Activated CD4-positive, alpha-beta memory T cell treated with anti-CD3 and anti-CD28 coated beads, Interleukin-2, amount 10 ng/mL, durations not matched to agents 7 days and 5 days (primary cell): ENCODE data around the gene HINT2. TPM values are rescaled to one million over a fixed set of nuclear protein-coding genes. Genes with fewer than 3 reads are reported as not detected.

Experiments used
- CTCF ChIA-PET: fragments of 350-600 bp; sonication (Branson Sonifier 250); formaldehyde crosslinking; loops from one replicate; lab custom pipeline; 2021; ENCODE audit warnings: antibody characterized with exemption, inconsistent platforms; lab: Charles Lee
- POLR2A ChIA-PET: fragments of 350-600 bp; sonication (Branson Sonifier 250); formaldehyde crosslinking; loops from one replicate; lab custom pipeline; 2021; ENCODE audit warnings: antibody characterized with exemption; lab: Charles Lee
- DNase-seq: peaks from one replicate; pipeline ENCODE4 v3.0.0-alpha.2; 2020
- H3K27ac Mint-ChIP-seq: one replicate; pipeline ENCODE4 v1.8.0; 2021; ENCODE audit warnings: mild to moderate bottlenecking, mixed read lengths
- H3K27me3 Mint-ChIP-seq: one replicate; pipeline ENCODE4 v1.8.0; 2021; ENCODE audit warnings: mixed read lengths
- H3K36me3 Mint-ChIP-seq: one replicate; pipeline ENCODE4 v1.8.0; 2021; ENCODE audit warnings: low read depth, mixed read lengths
- H3K4me1 Mint-ChIP-seq: one replicate; pipeline ENCODE4 v1.8.0; 2021; ENCODE audit warnings: mixed read lengths
- H3K4me3 Mint-ChIP-seq: one replicate; pipeline ENCODE4 v1.8.0; 2021; ENCODE audit warnings: mild to moderate bottlenecking, mixed read lengths
- H3K9me3 Mint-ChIP-seq: one replicate; pipeline ENCODE4 v1.8.0; 2021; ENCODE audit warnings: mixed read lengths
- total RNA-seq, 2 experiments: library from RNA; stranded (reverse); gene quantifications; one replicate each; pipeline ENCODE4 v1.2.3, GENCODE V29; 2021

Gene HINT2
- total RNA-seq = 10 to 100 TPM; 77.8 to 79.2 TPM

DNA sequence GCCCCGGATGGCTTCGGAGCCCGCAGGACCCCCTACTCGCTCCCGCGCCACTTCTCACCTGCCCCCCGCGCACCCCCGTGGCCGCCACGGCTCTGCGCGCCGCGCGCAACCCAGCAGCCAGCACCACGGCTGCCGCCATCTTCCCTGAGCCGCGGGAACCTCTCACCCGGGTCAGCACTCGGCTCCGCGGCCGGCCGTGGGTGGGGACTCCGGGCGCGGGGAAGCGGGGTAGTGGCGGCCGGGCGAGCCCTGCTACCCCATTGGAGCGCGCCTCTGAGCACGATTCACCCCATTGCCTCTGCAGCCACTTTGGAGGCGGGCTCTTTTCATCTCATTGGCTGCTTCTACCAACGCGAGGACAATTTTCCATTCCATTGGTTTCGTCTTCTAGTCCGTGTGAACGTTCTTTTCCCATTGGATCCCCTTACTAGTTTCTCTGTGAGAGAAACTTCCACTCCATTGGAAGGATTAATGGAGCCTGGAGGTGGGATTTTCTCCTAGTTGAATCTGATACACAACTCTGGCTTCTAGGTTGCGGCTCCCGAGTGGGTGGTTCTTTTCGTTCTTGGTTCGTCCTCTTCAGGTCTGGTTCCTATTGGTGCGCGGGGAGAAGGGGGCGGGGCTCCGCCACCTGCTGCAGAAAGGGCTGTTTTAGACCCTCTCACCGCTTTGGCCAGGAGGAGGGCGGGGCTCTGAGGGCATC is at the start of gene HINT2:
Gene HINT2 (minus strand): TSS at position 202 of the 703 bp plus-strand sequence. CDS start 63 bp downstream, at position 139.
- peaks cover 7% of the 10 kb centered on the region for H3K36me3 Mint-ChIP-seq
- peak; percentile 99 for DNase-seq
- H3K9me3 Mint-ChIP-seq = no peaks in the 10 kb centered on the region
- peak within 1 kb of the TSS; percentile 87 for H3K4me3 Mint-ChIP-seq
- POLR2A ChIA-PET = interaction anchor here (0.8 to 1.6 kb wide), 17 partner anchors 9 to 376 kb away, joined by 3 to 9 read pairs (median 5); partner anchors contain the start of genes ARHGEF39, CCDC107, CLTA and CREB3
- H3K27ac Mint-ChIP-seq = peak within 1 kb of the TSS; percentile 92
- CTCF ChIA-PET = interaction anchor here (0.8 to 1.7 kb wide), 10 partner anchors 11 to 168 kb away, joined by 3 to 12 read pairs (median 4); partner anchors contain the start of genes CCDC107, GBA2, RGP1 and RMRP
- peaks cover 4% of the 10 kb centered on the region for H3K27me3 Mint-ChIP-seq
- H3K4me1 Mint-ChIP-seq = peaks cover 45% of the 10 kb centered on the region

DNA sequence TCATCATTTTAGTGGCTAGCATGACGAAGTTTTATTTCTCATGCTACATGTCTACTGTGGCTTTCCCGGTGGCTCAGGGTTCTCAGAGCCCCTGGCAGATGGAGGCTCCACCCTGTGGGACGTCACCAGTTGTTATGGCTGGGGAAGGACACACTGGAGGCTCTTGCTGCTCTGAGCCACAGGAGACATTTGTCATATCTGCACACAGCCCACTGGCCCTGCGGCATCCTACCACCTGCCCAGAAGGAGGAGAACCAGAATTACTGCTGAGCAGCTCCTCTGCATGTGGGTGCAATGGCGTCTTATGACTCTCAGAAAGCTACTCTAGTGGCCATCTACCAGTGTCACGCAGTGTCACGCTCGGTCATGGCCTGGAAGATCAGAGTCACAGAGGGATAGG is 48.7 kb upstream of the HINT2 start:
- H3K27me3 Mint-ChIP-seq = peaks cover 9% of the 10 kb centered on the region
- H3K4me3 Mint-ChIP-seq = no peak overlapping the region
- no peaks in the 10 kb centered on the region for H3K9me3 Mint-ChIP-seq
- POLR2A ChIA-PET = no interaction called here
- H3K36me3 Mint-ChIP-seq = no peaks in the 10 kb centered on the region
- H3K27ac Mint-ChIP-seq = no peak overlapping the region
- DNase-seq = no peak
- no peaks in the 10 kb centered on the region for H3K4me1 Mint-ChIP-seq
- CTCF ChIA-PET = interaction anchor here (0.7 to 1.7 kb wide), 2 partner anchors 19 to 206 kb away, joined by 3 to 5 read pairs; partner anchors contain the start of gene RMRP

DNA sequence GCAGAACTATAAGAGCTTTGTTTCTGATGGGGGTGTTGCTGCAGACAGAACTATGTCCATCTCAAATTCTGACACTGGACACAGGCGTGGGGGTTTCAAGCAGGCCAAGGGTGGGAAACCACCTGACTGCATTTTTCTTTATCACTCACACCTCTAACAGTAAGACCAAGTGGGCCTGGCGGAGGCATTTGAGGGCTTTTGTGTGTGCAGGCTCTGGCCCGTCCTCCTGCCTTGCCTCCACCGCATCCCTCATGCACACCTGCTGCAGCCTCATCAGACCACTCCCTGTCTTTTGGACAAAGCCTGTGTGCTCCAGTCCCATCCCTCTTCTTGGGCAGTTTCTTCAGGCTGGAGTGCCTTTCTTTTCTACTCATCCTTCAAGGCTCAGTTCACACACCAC is 47.5 kb upstream of the HINT2 start:
- no peak for DNase-seq

DNA sequence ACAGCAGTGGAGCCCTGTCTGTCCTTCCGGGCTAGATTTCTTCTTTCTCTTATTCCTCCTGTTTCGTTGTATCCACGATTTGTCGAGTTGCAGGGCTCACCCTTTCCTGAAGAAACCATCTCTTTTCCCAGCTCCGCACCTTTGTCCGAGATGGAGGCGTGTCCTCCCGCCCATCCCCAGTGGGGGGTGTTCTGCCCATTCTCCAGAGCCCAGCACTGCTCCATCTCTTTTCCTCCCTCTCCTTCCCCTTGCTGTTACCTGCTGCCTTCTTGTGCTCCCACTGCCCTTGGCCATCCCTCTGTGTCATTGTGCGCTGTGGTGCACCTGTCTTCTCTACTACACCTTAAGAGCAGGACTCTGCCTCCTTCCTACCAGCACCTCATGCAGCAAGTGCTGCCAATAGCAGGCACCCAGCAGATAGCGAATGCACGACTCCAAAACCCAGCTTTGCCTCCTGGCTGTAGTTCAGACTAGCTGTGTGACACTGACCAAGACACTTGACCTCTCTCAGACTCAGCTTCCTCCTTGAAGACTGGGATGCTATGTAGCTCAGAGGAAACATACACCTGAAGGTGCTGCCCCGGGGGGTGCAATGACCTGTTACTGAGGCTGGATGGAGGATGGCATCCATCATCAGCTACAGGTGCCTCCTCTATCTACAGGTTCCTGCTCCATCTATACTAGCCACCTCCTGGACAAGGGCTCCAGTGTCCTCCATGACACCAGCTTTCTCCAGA is 46.5 kb upstream of the HINT2 start:
- CTCF ChIA-PET = interaction anchor here (1.0 kb wide), 1 partner anchor 35 kb away, joined by 3 read pairs; no protein-coding TSS in a partner anchor
- Mint-ChIP-seq H3K36me3 (no peaks in the 10 kb centered on the region), H3K9me3 (no peaks in the 10 kb centered on the region), H3K4me1 (peaks cover 1% of the 10 kb centered on the region), H3K4me3 (no peak overlapping the region), H3K27ac (no peak overlapping the region), H3K27me3 (peaks cover 12% of the 10 kb centered on the region)
- DNase-seq = no peak
- POLR2A ChIA-PET = no interaction called here

More for the DNA sequence above, 47.5 kb upstream of the HINT2 start:
- Mint-ChIP-seq H3K27ac (no peak overlapping the region), H3K9me3 (no peaks in the 10 kb centered on the region), H3K4me1 (peaks cover 1% of the 10 kb centered on the region), H3K4me3 (no peak overlapping the region), H3K36me3 (no peaks in the 10 kb centered on the region), H3K27me3 (peaks cover 9% of the 10 kb centered on the region)
- ChIA-PET POLR2A (no interaction called here), CTCF (interaction anchor here (1.5 kb wide), 1 partner anchor 27 kb away, joined by 3 read pairs; no protein-coding TSS in a partner anchor)

DNA sequence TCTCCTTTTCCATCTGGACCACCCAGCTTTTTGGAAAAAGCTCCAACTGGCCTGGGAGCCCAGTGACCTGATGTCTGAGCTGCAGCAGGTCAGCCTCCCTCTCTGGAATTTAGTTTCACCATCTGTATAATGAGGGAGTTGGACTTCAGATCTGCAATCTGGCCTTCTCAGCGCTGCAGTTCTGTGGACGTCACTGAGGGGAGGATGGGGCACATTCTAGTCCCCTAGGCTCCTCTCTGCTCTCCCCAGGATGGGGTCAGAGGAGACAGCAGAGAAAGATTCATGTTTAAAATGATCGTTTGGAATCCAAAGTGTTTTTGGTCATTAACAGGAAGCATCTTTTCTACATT is 45.1 kb upstream of the HINT2 start:
- CTCF ChIA-PET = no interaction called here

DNA sequence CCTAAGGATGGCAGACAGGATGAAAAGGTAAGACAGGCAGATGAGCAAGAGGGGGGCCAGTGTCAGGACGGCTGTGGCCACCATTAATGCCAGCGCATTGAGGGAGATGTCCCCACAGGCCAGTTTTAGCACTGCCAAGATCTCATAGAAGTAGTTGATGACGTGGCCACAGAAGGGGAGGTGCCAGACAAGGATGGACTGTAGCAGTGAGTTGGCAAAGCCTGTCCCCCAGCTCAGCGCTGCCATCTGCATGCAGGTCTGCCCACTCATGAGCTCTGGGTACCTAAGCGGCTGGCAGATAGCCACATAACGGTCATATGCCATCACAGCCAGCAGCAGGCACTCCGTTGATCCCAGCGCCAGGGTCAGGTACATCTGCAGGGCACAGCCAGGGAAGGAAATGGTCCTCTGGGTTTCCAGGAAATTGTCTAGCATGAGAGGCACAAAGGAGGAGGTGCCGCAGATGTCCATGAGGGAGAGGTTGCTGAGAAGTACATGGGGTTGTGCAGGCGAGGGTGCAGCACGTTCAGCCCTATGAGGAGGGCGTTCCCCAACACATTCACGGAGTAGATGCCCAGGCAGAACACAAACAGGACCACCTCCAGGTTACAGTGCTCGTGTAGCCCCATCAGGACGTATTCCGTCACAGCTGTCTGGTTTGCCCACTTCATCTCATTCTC is 44.6 kb upstream of the HINT2 start:
- H3K27me3 Mint-ChIP-seq = peaks cover 18% of the 10 kb centered on the region
- no peak overlapping the region for H3K4me3 Mint-ChIP-seq
- no peak for DNase-seq
- peaks cover 1% of the 10 kb centered on the region for H3K4me1 Mint-ChIP-seq
- H3K9me3 Mint-ChIP-seq = no peaks in the 10 kb centered on the region
- H3K36me3 Mint-ChIP-seq = no peaks in the 10 kb centered on the region
- ChIA-PET CTCF (no interaction called here), POLR2A (no interaction called here)
- no peak overlapping the region for H3K27ac Mint-ChIP-seq

More for the DNA sequence above, 45.1 kb upstream of the HINT2 start:
- no peaks in the 10 kb centered on the region for H3K9me3 Mint-ChIP-seq
- no peak for DNase-seq
- peaks cover 18% of the 10 kb centered on the region for H3K27me3 Mint-ChIP-seq
- no peak overlapping the region for H3K4me3 Mint-ChIP-seq
- H3K27ac Mint-ChIP-seq = no peak overlapping the region
- POLR2A ChIA-PET = no interaction called here
- no peaks in the 10 kb centered on the region for H3K36me3 Mint-ChIP-seq
- H3K4me1 Mint-ChIP-seq = peaks cover 1% of the 10 kb centered on the region

DNA sequence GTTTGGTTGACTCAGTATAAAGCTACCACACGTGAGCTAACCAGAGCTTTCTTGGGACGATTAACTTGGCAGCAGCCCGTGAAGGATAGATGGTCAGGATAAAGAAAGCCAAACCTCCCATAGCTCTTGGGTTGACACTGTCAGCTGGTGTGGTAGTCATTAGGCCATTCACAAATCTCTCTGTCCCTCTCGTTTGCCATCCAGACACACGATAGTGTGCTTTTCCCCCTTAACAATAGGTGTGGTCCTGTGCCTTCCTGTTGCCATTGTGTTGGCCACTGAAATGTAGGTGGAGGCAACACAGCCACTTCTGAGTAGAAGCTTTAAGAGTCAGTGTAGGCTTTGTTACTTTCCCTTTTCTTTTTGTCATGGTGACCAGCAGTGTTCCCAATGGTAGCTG is 43.6 kb upstream of the HINT2 start:
- POLR2A ChIA-PET = interaction anchor here (1.0 kb wide), 1 partner anchor 13 kb away, joined by 3 read pairs; no protein-coding TSS in a partner anchor
- H3K27ac Mint-ChIP-seq = no peak overlapping the region
- H3K36me3 Mint-ChIP-seq = no peaks in the 10 kb centered on the region
- no peaks in the 10 kb centered on the region for H3K9me3 Mint-ChIP-seq
- H3K4me3 Mint-ChIP-seq = no peak overlapping the region
- peaks cover 1% of the 10 kb centered on the region for H3K4me1 Mint-ChIP-seq
- peaks cover 18% of the 10 kb centered on the region for H3K27me3 Mint-ChIP-seq
- CTCF ChIA-PET = interaction anchor here (0.8 to 1.8 kb wide), 2 partner anchors 32 to 88 kb away, joined by 3 to 5 read pairs; no protein-coding TSS in a partner anchor
- DNase-seq = no peak

DNA sequence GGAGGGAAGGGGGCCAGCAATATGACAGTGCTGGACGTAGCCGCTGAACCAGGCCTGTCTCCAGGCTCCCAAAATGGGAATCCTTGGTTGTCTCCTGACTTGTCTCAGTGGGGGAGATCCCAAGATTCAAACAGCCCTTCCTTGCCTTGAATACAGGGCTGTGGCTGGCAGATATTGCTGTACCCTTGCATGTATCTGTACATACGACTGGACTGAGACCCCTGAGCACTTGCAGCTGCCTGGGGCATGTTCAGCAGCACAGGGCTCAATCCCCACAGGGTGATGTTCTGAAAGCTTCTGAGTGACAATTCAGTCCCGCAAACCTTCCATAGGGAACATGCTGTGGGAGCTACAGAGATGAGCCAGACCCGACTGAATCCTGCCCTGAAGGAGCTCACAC is 42.0 kb upstream of the HINT2 start:
- no peak overlapping the region for H3K27ac Mint-ChIP-seq
- H3K27me3 Mint-ChIP-seq = peaks cover 13% of the 10 kb centered on the region
- ChIA-PET CTCF (interaction anchor here (0.6 to 1.8 kb wide), 3 partner anchors 30 to 180 kb away, joined by 3 to 5 read pairs (median 3); partner anchors contain the start of gene RECK), POLR2A (no interaction called here)
- H3K36me3 Mint-ChIP-seq = no peaks in the 10 kb centered on the region
- no peak for DNase-seq
- H3K4me3 Mint-ChIP-seq = no peak overlapping the region
- peaks cover 1% of the 10 kb centered on the region for H3K4me1 Mint-ChIP-seq
- no peaks in the 10 kb centered on the region for H3K9me3 Mint-ChIP-seq

DNA sequence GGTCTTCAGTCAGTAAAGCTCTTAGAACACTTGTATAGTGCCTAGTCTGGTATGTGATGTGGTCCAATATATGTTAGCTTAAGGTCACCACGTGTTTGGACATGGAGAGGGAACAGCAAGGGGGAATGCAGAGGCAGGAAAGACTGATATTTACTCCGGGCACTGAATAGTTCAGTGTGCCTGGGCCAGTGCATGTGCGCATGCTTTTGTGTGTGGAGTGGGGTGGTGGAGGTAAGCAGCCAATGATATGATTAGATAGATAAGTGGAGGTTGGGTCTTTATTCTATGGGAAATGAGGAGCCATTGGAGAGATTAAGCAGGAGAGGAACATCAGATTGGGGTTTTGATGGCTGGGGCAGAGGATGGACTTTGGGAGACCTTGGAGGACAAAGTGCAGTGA is 41.4 kb upstream of the HINT2 start:
- H3K9me3 Mint-ChIP-seq = no peaks in the 10 kb centered on the region
- H3K36me3 Mint-ChIP-seq = no peaks in the 10 kb centered on the region
- no peak overlapping the region for H3K4me3 Mint-ChIP-seq
- no peak overlapping the region for H3K27ac Mint-ChIP-seq
- no peak for DNase-seq
- H3K27me3 Mint-ChIP-seq = peaks cover 10% of the 10 kb centered on the region
- ChIA-PET CTCF (interaction anchor here (0.6 kb wide), 1 partner anchor 181 kb away, joined by 3 read pairs; the partner anchor contains the start of gene RECK), POLR2A (no interaction called here)
- H3K4me1 Mint-ChIP-seq = peaks cover 1% of the 10 kb centered on the region

DNA sequence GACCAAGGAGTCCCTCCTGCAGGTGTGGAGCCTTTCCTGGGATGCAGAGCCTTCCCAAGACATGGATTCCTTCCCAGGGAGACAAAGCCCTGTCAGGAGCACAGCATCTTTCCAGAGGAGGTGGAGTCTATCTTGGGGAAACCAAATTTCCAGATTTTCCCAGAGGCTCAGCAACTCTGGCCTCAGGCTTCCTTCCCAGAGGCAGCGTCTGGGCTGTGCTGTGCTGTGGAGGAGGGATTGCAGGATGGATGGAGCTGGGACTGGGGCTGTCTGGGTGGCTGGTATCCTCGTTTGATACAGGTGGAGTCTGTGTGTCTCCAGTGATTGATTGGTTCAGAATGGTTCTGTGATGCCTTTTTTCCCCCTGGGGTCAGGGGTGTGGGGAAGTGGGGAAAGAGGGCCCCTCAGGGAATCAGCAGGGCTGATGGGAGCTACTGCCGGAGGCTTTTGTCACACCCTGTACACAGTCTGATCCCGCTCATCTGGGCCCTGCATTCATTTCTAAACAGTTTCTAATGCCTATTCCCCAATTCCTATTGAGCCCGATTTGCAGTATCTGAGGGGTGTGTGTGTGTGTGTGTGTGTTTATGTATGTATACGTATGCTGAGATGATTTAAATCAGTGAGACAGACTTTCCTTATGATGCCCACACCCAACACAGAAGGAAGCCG is 39.4 kb upstream of the HINT2 start:
- Mint-ChIP-seq H3K4me3 (no peak overlapping the region), H3K27ac (no peak overlapping the region), H3K9me3 (no peaks in the 10 kb centered on the region), H3K4me1 (peaks cover 1% of the 10 kb centered on the region), H3K36me3 (no peaks in the 10 kb centered on the region), H3K27me3 (peaks cover 11% of the 10 kb centered on the region)
- no peak for DNase-seq
- CTCF ChIA-PET = no interaction called here
- POLR2A ChIA-PET = no interaction called here

DNA sequence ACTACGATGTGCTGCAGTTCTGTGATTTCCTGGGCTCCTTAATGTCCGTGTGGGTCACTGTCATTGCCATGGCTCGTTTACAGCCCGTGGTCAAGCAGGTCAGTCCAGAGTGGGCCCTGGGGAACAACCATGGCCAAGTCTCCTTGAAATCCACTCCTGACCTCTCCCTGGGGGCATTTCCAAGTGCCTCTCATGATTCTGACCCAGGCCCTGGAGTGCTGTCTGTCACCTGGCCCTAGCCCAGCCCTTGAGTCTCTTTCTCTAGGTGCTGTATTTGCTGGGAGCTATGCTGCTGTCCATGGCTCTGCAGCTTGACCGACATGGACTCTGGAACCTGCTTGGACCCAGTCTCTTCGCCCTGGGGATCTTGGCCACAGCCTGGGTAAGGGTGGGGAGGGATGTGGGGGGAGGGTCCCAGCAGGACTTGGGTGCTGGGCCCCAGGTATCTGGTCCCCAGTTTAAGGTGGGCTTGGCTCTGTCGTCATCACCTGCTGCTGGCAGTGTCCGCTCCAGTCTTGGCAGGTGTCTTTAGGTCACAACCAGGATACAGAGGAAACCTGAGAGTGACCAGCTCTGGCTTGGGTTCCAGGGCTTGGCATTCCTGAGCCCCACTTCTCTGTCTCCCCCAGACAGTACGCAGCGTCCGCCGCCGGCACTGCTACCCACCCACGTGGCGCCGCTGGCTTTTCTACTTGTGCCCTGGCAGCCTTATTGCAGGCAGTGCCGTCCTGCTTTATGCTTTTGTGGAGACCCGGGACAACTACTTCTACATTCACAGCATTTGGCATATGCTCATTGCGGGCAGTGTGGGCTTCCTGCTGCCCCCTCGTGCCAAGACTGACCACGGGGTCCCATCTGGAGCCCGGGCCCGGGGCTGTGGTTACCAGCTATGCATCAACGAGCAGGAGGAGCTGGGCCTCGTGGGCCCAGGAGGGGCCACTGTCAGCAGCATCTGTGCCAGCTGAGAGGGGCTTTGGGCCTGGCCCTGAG is 38.3 kb upstream of the HINT2 start:
- DNase-seq = no peak
- CTCF ChIA-PET = no interaction called here
- Mint-ChIP-seq H3K36me3 (no peaks in the 10 kb centered on the region), H3K27me3 (peaks cover 11% of the 10 kb centered on the region), H3K9me3 (no peaks in the 10 kb centered on the region), H3K4me3 (no peak overlapping the region), H3K4me1 (peaks cover 2% of the 10 kb centered on the region), H3K27ac (no peak overlapping the region)
- POLR2A ChIA-PET = no interaction called here
